Globus pallidus (tissue), 1 donor: Measurements from ENCODE around the gene SH3PXD2A.
A peak's percentile ranks its signal among the peaks of the same experiment; 100 is the strongest.
"Not testable (repeated sequence)": the region's sequence is repeated elsewhere in the genome, so short reads cannot be mapped to it uniquely, and the experiment has no call there.

Source experiments
- DNase-seq: peaks from one replicate; pipeline ENCODE4 v3.0.0-alpha.2; 2015; ENCODE audit warnings: low spot score

SH3PXD2A gene

DNA sequence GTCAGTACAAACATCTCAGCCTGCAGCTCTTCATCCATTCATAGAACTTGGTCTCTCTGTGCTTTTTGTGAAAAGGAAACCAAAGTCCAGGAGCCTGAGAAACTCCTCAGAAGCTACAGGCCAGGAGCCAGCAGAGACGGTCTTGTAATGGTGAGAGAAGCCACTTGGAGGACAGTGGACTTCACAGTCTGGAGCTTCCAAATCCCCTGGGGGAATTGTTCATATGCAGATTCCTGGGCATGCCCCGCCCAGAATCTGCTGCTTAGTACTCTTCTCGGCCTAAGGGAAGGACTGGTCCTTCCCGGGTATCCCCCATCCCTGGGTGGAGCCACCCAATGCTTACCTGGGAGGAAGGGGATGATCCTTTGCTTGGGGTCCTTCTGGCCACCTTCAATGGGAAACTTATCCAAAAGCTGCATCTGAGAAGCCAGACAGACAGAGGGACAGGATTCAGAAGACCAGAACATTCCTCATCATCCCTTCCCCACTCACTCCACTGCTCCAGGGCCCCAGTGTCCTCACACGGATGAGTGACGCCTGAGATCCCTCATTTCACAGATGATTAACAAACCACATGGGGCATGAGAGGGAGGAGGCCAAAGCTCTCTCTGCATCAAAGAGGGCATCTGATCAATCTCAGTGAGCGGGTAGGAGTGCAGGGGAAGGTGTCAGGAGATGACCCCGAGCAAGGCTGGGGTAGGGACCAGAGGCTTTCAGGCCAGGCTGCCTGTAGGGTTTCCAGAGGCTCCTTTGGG is 88.4 kb downstream of the SH3PXD2A start:
- no peak for DNase-seq

DNA sequence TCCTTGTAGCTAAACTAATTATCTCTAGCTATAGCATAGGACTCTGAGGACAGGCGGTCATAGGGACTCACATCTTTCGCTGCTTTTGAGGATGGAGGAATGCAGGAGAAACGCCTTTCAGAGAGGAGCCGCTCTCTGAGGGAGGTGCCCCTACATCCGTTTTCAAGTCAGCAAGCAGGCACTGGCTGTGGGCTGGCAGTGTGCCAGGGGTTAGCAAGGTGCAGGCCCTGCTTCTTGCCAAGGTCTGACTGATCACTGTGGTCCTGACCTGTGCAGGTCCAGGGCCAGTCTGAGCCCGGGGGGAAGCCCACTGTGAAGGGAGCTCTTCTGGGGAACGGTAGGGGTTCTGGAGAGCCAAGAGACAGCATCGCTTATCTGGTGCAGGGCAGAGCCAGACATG is 89.4 kb downstream of the SH3PXD2A start:
- DNase-seq = no peak

DNA sequence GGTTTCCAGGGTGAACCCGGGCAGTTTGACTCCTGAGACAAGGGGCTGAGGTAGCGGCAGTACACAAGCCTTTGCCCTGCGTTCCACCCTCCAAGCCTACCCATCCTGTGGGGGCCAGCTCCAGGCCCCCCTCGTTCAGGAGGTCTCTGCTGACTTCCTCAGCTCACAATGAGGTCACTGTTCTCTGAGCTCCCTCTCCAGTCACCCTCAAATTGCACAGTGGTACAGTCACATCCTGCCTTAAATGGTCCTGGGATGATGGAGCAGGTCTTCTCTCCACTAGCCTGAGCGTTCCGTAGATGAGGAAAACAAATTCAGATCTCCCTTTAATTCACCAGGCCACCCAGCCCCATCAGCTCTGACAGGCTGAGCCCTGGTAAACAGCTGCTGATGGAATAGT is 90.2 kb downstream of the SH3PXD2A start:
- DNase-seq = no peak

DNA sequence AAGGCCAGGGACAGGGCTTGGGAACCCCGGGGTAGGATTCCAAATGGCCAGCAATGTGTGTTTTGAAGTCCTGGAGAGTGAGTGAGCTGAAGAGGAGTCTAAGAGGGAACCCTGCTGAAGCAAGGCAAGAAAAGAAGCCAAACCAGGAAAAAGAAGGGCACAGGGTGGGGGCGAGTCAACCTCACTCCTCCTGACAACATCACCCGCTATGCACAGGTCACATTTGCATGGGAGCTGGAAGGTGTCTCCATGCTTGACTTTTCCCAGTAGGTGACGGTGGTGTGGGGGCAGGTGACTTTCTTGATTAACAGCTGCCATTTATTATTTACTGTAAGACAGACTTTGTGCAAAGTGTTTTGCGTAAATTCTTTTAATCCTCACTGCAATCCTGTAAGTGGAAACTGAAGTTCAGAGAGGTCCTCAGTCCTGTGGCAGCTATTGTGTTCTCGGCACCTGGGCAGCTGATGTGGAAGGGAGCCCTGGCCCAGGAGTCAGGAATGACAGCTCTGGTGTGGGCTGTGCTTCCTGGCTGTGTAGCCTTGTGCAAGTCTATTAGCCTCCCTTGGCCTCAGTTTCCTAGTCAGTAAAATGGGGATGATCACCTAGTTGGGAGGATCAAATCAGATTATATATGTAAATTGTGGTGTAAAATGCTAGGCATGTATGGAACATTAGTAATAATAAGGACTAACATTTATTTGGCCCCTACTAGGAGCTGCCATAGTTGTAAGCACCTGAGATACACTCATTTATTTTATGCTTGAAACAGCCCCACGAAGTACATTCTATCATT is 90.9 kb downstream of the SH3PXD2A start:
- no peak for DNase-seq

DNA sequence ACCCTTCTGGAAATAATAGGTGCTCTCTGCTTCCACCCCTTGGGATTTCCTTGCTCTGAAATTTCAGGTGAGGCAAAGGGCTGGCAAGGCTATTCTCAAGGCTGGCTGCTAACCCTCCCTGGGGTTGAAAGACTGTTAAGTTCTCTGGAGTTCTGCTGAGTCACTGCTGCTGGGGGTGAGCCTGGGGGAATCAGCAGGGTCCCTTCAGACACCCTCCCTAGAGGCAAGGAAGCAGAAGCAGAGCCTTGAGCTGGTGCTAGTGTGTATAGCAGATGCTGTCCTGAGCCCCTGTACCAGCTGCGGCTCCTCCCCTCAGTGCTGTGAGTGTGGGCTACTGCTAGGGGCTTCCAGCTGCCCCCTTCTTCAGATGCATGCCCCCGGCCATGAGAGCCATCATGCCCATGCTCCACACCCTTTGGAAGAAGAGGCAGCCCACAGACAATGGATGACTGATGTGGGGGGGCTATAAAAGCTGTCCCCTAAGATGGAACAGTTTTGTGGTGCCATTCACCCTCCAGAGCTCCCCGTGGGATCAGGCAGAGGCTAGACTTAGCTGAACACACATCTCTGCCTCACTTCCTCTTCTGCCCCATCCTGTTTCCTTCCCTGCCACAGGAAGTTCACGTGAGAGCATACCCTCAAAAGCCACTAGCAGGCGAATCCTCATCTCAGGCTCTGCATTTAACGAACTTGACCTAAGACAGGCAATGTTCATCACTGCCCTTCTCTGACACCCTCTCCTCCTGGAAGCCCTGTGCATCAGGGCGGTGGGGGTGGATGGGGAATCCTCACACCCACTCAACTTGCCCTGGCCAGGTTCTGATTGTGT is 91.8 kb downstream of the SH3PXD2A start:
- peak; percentile 47 for DNase-seq

DNA sequence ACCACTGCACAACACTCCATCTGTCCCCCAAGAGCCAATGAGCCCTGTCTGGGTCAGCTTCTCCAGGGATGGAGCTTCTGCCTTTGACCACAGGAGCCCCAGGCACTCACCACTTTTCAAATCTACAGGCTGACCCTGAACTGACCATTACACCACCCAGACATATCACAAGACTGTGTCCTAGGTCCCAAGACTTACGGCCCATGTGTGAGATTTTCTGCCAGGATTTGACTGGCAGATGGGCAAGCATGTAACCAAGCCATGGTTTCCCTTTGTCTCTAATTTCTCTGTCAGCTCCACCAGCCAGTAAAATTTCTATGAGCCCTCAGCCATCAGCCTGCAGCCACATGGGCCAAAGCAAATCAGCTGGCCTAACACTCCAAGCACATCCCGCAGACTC is 92.5 kb downstream of the SH3PXD2A start:
- no peak for DNase-seq

DNA sequence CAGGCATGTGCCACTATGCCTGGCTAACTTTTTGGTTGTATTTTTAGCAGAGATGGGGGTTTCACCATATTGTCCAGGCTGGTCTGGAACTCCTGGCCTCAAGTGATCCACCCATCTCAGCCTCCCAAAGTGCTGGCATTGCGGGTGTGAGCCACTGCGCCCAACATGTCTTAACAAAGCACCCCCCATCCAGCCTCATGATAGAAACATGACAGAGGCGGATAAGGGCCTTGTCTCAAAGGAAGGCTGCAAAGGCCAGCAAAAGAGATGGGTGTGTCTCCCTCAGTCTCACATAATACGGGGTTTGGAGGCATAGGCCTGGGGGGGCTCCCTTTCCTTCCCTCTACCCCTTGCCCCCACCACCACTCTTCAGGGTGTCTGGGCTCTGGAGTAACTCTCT is 93.2 kb downstream of the SH3PXD2A start:
- DNase-seq = no peak

DNA sequence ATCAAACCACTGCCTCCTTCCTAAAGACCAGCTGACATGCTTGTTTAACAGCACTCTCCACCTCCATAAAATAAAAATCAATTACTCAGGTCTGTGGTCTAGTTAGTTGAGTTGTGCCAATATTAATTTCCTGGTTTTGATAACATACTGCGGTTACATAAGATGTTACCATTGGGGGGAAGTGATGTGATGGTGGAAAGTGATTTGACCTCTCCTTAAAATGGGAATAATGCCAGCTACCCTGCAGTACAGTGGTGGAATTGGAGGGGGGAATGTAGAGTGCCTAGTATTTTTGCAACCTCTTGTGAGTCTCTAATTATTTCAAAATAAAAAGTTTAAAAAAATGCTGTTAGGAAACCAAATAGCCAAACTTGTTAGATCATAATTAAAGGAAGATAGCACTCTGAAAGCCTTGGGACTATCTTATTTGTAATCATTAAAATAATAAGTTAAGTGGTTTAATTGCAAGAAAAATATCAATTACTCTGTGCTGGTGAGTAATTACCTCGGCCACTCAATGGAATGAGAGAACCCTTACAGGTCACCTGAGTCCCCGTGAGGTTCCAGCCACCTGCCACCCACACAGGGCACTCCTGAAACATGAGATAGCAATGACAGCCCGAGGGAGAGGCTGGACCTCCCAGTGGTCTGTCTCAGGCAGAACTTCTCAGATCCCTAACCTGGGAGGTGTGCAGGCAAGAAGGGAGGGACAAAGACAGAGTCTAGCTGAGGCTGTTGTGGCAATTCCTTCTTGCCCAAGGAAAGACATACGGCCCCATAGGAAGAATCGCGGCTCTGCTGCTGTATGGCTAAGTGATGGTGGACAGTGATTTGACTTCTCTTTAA is 94.1 kb downstream of the SH3PXD2A start:
- DNase-seq = no peak

DNA sequence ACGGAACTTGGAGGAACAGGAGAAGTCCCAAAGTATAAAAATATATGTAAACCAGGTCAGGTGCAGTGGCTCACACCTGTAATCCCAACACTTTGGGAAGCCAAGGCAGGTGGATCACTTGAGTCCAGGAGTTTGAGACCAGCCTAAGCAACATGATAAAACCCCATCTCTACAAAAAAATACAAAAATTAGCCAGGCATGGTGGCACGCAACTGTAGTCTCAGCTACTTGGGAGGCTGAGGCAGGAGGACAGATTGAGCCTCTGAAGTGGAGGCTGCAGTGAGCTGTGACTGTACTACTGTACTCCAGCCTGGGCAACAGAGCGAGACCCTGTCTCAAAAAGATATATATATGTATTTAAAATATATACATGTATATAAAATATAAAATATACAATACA is 95.1 kb downstream of the SH3PXD2A start:
- not testable (repeated sequence) for DNase-seq

DNA sequence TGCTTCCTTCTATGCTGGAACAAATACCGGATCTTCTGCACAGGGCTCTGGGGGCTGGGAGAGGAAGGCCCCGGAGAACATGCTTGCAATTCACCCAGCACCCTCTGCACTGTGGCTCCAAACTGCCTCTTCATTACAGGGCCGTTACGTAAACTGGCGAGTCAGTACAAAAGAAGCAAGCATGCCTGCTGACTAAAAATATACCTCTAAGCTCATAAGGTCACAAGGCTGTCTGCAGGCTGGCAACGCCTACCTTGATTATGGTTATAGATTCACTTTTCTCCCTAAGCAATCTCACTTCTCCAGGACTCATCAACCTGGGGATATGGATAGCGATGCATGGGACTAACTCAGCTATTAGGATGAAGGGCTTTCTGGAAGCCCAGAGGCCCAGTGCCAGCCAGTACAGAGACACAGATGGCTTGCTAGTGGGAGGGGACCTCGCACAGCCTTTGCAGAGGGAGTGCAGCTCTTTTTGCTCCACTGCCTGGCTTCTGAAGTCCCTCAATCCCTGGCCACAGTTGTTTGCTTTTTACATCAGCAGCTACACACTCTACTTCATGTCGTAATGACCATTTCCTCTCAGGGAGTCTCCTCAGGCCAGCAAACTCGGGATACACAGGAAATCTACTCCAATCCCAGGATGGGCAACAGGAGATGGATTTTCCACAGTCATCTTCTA is 96.1 kb downstream of the SH3PXD2A start:
- peak; percentile 76 for DNase-seq

DNA sequence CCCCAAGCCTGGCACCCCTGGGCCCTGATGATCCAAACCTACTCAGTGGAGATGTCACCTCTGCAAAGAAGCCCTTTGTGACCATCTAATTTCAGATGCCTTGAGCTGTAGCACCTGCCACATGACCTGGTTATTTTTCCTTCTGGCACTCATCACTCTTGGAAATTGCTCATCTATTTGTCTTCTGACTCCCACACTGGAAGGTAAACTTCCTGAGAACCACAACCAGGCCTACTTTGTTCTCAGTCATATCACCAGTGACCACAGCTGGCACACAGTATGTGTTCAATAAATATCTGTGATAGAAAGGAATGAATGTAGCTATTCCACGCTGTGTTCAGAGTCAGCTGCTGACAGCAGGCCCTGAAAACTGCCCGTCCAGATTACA is 97.1 kb downstream of the SH3PXD2A start:
- DNase-seq = no peak

DNA sequence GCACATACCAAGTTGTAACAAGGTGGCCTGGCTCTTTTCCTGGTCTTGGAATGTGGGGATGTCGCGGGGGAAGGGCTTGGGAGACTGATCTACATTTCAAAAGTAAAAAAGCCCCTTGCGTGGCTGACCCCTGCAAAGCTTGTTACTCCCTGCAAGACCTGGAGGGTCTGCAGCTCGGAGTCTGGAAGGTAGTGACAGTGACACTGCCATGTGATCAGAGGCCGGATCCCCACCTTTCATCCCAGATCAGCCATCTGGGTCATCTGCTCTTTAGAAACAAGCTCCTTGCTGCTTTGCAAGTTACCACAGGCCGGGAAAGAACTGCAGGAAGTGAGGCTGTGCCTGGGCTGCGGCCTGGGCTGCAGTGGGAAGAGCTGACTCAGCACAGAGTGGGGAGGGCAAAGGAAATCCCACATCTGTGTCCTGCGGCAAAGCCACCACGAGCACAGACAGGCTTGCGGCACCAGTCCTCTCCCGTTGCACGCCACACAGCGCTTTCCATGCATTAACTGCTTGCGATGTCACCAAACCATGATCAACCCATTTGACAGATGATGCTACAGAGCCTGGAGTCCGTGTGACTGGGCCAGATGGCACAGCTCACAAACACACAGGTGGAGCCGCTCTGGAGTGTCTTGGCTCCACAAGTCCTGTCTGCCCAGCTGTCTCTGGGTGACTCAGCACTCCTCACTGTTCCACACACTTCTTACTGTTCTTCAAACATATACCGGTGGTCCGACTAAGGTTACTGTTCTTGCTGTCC is 97.7 kb downstream of the SH3PXD2A start:
- no peak for DNase-seq

DNA sequence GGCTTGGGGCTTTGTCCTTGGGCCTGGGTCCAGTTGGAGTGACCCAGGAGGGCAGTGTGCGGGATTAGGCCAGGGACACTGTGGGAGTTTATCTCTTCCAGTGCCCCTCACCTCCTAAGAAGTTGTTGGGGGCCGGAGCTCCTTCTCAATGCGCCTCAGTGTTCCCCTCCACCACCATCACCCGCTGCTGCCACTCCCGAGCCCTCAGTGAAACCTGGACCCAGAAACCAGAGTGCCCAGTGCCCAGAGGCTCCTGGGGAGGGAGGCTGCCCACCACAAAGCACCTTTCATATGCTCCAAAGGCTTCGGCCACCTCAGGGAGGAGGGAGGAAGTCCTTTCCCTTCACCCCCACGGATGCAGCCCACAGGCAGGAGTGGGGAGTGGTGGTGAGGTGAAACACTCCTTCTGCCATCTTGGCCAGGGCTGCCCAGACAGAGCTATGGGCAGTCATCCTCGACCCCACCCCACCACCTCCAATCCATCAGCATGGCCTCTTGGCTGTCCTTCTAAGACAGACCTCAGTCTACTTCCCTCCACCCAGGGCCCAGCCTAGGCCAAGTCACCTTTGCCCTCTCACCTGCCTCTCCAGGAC is 99.0 kb downstream of the SH3PXD2A start:
- no peak for DNase-seq

DNA sequence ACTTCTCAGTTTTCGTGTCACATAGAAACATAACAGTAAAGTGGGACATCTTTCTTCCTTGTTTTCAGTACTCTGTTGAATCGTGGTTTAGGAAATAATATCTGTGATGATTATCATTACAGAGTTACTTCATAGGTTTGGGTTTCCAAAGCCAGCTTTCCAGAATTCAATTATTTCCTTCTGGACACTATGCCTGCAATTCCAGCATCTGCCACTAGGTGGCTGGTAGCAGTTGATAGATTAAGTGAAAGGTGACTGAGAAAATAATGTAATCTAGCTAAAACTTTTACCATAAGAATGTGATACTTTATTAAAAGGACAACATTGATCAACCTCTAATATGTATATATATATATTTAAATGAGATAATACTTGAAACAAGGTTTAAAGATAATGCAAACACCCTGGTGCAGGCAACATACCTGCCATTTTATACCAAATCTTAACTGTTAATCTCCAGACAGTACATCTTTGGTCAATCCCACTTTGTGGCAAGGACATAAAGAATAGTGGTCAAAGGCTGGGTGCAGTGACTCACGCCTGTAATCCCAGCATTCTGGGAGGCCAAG is 102.6 kb downstream of the SH3PXD2A start:
- no peak for DNase-seq

DNA sequence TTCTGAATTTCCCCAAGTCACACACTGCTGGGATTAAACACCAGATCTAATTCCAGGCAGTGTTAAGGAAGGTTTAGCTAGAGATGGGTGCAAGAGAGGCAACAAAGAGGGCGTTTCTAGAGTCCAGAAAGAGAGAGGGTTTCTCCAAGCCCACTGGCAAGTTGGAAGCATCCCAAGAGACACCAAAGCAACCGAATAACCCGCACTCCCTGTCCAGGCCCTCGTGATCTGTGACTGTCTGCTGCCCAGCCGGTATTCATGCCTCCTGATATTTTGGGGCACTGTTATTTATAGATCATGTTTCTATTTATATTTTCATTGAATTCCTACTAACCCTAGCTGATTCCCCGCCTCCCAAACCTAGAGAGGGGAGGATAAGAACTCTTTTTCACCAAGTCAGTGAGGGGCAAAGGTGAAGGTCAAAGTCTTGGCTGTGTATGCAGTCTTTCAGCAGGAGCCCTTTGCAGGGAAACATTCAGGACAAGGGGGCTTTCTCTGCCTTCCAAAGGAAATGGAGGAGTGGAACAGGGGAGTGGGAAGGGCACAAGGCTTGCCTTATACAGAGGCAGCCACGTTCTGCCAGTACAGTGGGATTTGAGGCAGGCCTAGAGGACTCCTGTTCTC is 103.6 kb downstream of the SH3PXD2A start:
- no peak for DNase-seq

DNA sequence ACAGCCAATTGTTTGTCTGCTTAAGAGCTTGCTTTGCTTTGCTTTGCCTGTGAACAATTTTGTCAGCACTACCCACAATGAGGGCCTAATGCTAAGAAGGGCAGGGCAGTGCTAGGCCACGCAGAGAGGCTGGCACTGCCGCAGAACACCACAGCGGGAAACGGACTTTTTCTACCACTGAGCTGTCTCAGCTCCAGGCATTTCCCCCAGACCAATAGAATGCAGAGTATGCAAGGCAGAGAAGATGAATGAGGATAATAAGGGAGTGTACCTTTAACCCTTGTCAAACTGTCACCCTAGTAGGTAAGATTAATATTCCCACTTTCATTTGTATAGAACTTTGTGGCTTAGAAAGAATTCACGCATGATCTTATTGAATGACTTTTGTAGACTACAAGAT is 104.5 kb downstream of the SH3PXD2A start:
- no peak for DNase-seq

DNA sequence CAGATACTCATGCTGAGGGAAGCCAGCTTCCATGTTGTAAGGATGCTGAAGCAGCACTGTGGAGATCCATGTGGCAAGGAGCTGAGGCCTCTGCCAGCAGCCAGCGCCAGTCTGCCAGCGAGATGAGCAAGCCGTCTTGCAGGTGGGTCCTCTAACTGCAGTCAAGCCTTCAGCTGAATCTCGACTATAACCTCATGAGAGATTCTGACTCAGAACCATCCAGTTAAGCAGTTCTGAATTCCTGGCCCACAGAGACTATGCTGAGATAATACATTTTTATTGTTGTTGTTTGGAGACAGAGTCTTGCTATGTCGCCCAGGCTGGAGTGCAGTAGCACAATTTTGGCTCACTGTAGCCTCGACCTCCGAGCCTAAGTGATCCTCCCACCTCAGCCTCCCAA is 105.6 kb downstream of the SH3PXD2A start:
- no peak for DNase-seq

DNA sequence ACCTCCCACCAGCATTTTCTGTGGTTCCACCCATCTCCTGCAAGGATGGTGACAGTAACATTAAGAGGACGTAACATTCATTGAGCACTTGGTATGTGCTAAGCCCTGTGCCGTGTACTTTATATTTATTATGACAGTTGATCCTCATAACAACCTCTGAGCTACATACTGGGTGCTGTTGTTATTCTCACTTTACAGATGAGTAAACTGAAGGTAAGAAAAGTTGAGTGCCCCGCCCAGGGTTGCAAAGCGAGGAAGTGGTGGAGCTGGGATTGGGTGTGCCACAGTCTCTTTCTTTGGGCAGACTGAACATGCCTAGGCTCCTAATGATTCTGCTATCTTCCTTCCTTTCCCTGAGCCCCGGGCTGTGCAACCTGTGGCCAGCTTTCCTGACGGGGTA is 107.4 kb downstream of the SH3PXD2A start:
- no peak for DNase-seq

DNA sequence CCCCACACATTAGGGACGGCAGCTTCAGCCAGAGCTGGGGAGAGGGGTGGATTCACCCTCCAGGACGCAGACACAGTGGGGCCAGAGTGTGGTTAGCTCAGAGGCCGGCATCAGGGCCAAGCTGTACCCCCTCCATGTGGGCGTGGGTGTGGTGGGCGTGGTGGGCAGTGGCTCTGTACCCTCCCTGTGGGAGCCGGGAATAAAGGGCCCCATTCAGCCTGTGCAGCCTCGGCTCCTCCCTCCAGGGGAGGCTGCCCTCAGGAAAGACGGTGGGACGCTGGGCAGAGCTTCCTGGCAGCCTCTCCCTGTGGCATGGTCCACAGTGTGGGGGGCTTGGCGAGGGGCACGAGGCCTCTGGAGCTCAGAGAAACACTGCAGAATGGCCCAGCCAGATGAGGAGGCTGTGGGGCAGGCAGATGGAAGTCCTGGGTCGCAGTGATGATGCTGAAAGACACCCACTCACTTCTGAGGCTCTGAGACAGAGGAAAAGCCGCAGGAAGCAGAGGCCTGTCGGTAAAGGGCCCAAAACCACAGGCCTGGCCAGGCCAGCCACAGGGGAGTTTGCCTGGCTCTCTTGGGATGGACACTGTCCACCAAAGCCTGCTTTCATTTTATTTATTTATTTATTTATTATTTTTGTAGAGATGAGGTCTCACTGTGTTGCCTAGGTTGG is 108.0 kb downstream of the SH3PXD2A start:
- no peak for DNase-seq
